Measurements from ENCODE around the gene HSF5.

Gene HSF5

GRCh38 chr17:58401287-58401686, 86.9 kb downstream of the HSF5 start:
- no peak overlapping the region for H3K4me3 ChIP-seq (replicated peaks; ENCODE audit: insufficient read depth, low read length)
- DNase-seq (ENCODE audit: low read depth in 1 of 2, low spot score in 1 of 2): no peak
- TF ChIP-seq REST (IDR thresholded peaks at IDR 0.05; ENCODE audit: insufficient replicate concordance, low read depth): no peak
- no peak for TF ChIP-seq SPI1 (IDR thresholded peaks at IDR 0.05; ENCODE audit: borderline replicate concordance, low read depth)
- no peak for TF ChIP-seq GABPA (IDR thresholded peaks at IDR 0.05; ENCODE audit: low read depth)
- TF ChIP-seq, protein P1, sequence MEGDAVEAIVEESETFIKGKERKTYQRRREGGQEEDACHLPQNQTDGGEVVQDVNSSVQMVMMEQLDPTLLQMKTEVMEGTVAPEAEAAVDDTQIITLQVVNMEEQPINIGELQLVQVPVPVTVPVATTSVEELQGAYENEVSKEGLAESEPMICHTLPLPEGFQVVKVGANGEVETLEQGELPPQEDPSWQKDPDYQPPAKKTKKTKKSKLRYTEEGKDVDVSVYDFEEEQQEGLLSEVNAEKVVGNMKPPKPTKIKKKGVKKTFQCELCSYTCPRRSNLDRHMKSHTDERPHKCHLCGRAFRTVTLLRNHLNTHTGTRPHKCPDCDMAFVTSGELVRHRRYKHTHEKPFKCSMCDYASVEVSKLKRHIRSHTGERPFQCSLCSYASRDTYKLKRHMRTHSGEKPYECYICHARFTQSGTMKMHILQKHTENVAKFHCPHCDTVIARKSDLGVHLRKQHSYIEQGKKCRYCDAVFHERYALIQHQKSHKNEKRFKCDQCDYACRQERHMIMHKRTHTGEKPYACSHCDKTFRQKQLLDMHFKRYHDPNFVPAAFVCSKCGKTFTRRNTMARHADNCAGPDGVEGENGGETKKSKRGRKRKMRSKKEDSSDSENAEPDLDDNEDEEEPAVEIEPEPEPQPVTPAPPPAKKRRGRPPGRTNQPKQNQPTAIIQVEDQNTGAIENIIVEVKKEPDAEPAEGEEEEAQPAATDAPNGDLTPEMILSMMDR (IDR thresholded peaks at IDR 0.05; ENCODE audit: insufficient read depth, low read length): no peak
- TF ChIP-seq POLR2AphosphoS5 (IDR thresholded peaks at IDR 0.05; ENCODE audit: low read depth): no peak
- no peak overlapping the region for H3K27ac ChIP-seq (replicated peaks)
- peaks cover 16% of the 10 kb centered on the region for H3K27me3 ChIP-seq (ENCODE audit: insufficient read depth, poor library complexity, severe bottlenecking)

DNA sequence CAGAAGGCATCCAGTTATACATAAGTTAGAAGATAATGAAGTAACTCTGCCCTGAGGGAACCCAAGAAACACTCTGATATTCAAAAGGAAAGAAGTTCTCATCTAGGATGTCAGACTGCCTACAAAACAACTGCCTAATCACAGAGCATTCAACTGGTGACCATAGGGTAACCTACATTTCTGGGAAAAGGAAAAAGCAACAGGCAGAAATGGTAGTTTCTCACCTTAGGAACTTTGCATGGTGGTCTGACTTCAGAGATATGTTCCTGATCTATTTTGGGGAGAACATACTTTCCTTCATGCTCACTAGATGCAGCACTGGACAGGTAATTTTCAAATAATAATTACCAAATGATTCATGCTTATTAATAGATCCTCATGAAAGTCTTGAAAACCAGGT, 87.4 kb downstream of the HSF5 start:
- Histone ChIP-seq H3K27me3 (ENCODE audit: insufficient read depth, poor library complexity, severe bottlenecking) (peaks cover 16% of the 10 kb centered on the region), H3K27ac (replicated peaks) (no peak overlapping the region), H3K4me3 (replicated peaks; ENCODE audit: insufficient read depth, low read length) (no peak overlapping the region)
- TF ChIP-seq SPI1 (IDR thresholded peaks at IDR 0.05; ENCODE audit: borderline replicate concordance, low read depth) (no peak), POLR2AphosphoS5 (IDR thresholded peaks at IDR 0.05; ENCODE audit: low read depth) (no peak), GABPA (IDR thresholded peaks at IDR 0.05; ENCODE audit: low read depth) (no peak), REST (IDR thresholded peaks at IDR 0.05; ENCODE audit: insufficient replicate concordance, low read depth) (no peak)
- TF ChIP-seq, protein P1 (IDR thresholded peaks at IDR 0.05; ENCODE audit: insufficient read depth, low read length): no peak
- DNase-seq (ENCODE audit: low read depth in 1 of 2, low spot score in 1 of 2): no peak

- Histone ChIP-seq H3K4me3 (replicated peaks; ENCODE audit: insufficient read depth, low read length) (no peak overlapping the region), H3K27ac (replicated peaks) (no peak overlapping the region), H3K27me3 (ENCODE audit: insufficient read depth, poor library complexity, severe bottlenecking) (peaks cover 16% of the 10 kb centered on the region)
- TF ChIP-seq, protein P1 (IDR thresholded peaks at IDR 0.05; ENCODE audit: insufficient read depth, low read length): no peak
- TF ChIP-seq GABPA (IDR thresholded peaks at IDR 0.05; ENCODE audit: low read depth): no peak
- no peak for TF ChIP-seq POLR2AphosphoS5 (IDR thresholded peaks at IDR 0.05; ENCODE audit: low read depth)
- TF ChIP-seq SPI1 (IDR thresholded peaks at IDR 0.05; ENCODE audit: borderline replicate concordance, low read depth): no peak
- no peak for TF ChIP-seq REST (IDR thresholded peaks at IDR 0.05; ENCODE audit: insufficient replicate concordance, low read depth)
- DNase-seq (ENCODE audit: low read depth in 1 of 2, low spot score in 1 of 2): no peak
Observed at GRCh38 chr17:58399974-58400373, 88.2 kb downstream of the HSF5 start.

Data from HL-60 (cell line).